Liver (tissue), 3 donors: ENCODE measurements around the gene RALGPS1.

Source experiments
- CTCF ChIP-seq: fragments of 150-350 bp; IDR thresholded peaks from 2 replicates; pipeline ENCODE4 v1.5.1; 2017; ENCODE audit warnings: improper control_type of control experiment, low read depth, low read length; ENCODE audit not compliant: missing input control
- MAX ChIP-seq: IDR thresholded peaks from 2 replicates; pipeline ENCODE4 v1.6.1; 2016; ENCODE audit warnings: antibody characterized with exemption
- RAD21 ChIP-seq, 2 donors: IDR thresholded peaks; 2 replicates each; pipeline ENCODE4 v1.6.1; 2016; ENCODE audit warnings: antibody characterized with exemption in 2 of 2, mild to moderate bottlenecking in 2 of 2
- REST ChIP-seq: IDR thresholded peaks from 2 replicates; pipeline ENCODE4 v1.6.1; 2016; ENCODE audit warnings: antibody characterized with exemption, mild to moderate bottlenecking
- RXRA ChIP-seq, 2 donors: IDR thresholded peaks; 2 replicates each; pipeline ENCODE4 v1.6.1; 2017 to 2018; ENCODE audit warnings: antibody characterized with exemption in 2 of 2, mild to moderate bottlenecking in 1 of 2
- SP1 ChIP-seq: IDR thresholded peaks from 2 replicates; pipeline ENCODE4 v1.6.1; 2018; ENCODE audit warnings: antibody characterized with exemption, mild to moderate bottlenecking
- TAF1 ChIP-seq: conservative IDR thresholded peaks from 2 replicates; pipeline ENCODE4 v1.6.1; 2016; ENCODE audit warnings: antibody characterized with exemption, mild to moderate bottlenecking
- ZBTB33 ChIP-seq: IDR thresholded peaks from 2 replicates; pipeline ENCODE4 v1.6.1; 2016; ENCODE audit warnings: antibody characterized with exemption
- donor health status: healthy.
- donor health status: healthy.

- TF ChIP-seq CTCF = no peak
- peak; percentile 42 for TF ChIP-seq TAF1
- peak in 1 of 2 donors; percentile 39 for TF ChIP-seq RAD21 (IDR thresholded peaks at IDR 0.05)
- TF ChIP-seq RXRA (IDR thresholded peaks at IDR 0.05) = peak; percentile 57 to 58
- TF ChIP-seq SP1 = peak; percentile 80
- TF ChIP-seq REST = peak; percentile 94
- no peak for TF ChIP-seq MAX
- TF ChIP-seq ZBTB33 = no peak
These were observed 331.1 kb downstream of the RALGPS1 start for GRCh38 chr9:127245637-127246164.
